ENCODE results near the gene TBC1D2B. TPM values are rescaled to one million over a fixed set of nuclear protein-coding genes. Genes with fewer than 3 reads are reported as not detected.

TBC1D2B gene
- total RNA-seq, 5 donors from 2014 or later (not counting 1 experiment from before 2014, with no cell fraction given), result 86.1 to 106 (median 101) TPM

DNA sequence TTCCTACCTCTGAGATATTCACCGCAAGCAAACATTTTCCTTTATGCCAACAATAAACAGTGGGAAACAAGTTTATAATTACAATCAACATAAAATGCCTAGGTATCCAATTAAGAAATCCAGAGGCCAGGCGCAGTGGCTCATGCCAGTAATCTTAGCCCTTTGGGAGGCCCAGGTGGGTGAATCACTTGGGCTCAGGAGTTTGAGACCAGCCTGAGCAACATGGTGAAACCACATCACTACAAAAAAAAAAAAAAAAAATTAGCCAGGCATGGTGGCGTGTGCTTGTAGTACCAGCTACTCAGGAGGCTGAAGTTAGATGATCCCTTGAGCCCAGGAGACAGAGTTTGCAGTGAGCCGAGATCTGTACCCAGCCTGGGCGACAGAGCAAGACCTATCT lies 17.3 kb downstream of the TBC1D2B start:
- no peaks in the 10 kb centered on the region for H3K27me3 ChIP-seq (replicated peaks in 1 of 2; ENCODE audit: control insufficient read depth in 2 of 2, extremely low read depth in 1 of 2, insufficient read depth in 2 of 2, low read length in 1 of 2)
- Mint-ChIP-seq H3K9me3 (no peaks in the 10 kb centered on the region), H3K4me1 (peaks cover 55 to 63% (median 63%) of the 10 kb centered on the region in 3 donors), H3K36me3 (peaks cover 4% of the 10 kb centered on the region), H3K27ac (peak overlapping the region; percentile 95 to 96), H3K4me3 (peak overlapping the region in 1 of 3 donors; percentile 46), H3K27me3 (no peaks in the 10 kb centered on the region)
- peak overlapping the region; percentile 77 for H3K27ac ChIP-seq (ENCODE audit: low read length)
- no peak for ATAC-seq (replicated peaks in 1 of 4)
- H3K36me3 ChIP-seq (ENCODE audit: control insufficient read depth in 2 of 2, extremely low read depth in 1 of 2, insufficient read depth in 1 of 2, low read length in 1 of 2), result no peaks in the 10 kb centered on the region
- no peaks in the 10 kb centered on the region for H3K9me3 ChIP-seq
- DNase-seq, result no peak
- no peak overlapping the region for H3K4me3 ChIP-seq (ENCODE audit: control insufficient read depth in 1 of 2, extremely low read depth in 1 of 2, low read length in 1 of 2)
- peaks cover 68 to 81% of the 10 kb centered on the region in 2 experiments for H3K4me1 ChIP-seq (ENCODE audit: control insufficient read depth in 1 of 2, extremely low read depth in 1 of 2, insufficient read depth in 2 of 2, low read length in 2 of 2)
- ChIA-PET CTCF (interaction anchor here in 1 of 2 donors (0.6 kb wide), 1 partner anchor 588 kb away, joined by 6 read pairs; no protein-coding TSS in a partner anchor), POLR2A (no interaction called here)
- 87% methylated on average over 2 of the region's 5 CpGs for WGBS (ENCODE audit: insufficient coverage)

- Mint-ChIP-seq H3K4me3 (peak overlapping the region in 1 of 3 donors; percentile 46), H3K36me3 (peaks cover 4% of the 10 kb centered on the region), H3K27ac (peak overlapping the region; percentile 95 to 96), H3K27me3 (no peaks in the 10 kb centered on the region), H3K4me1 (peaks cover 64 to 73% (median 73%) of the 10 kb centered on the region in 3 donors), H3K9me3 (no peaks in the 10 kb centered on the region)
- ATAC-seq (replicated peaks in 1 of 4) (no peak), DNase-seq (no peak)
- Histone ChIP-seq H3K4me3 (ENCODE audit: control insufficient read depth in 1 of 2, extremely low read depth in 1 of 2, low read length in 1 of 2) (no peak overlapping the region), H3K27me3 (replicated peaks in 1 of 2; ENCODE audit: control insufficient read depth in 2 of 2, extremely low read depth in 1 of 2, insufficient read depth in 2 of 2, low read length in 1 of 2) (no peaks in the 10 kb centered on the region), H3K36me3 (ENCODE audit: control insufficient read depth in 2 of 2, extremely low read depth in 1 of 2, insufficient read depth in 1 of 2, low read length in 1 of 2) (no peaks in the 10 kb centered on the region), H3K27ac (ENCODE audit: low read length) (peak overlapping the region; percentile 77), H3K4me1 (ENCODE audit: control insufficient read depth in 1 of 2, extremely low read depth in 1 of 2, insufficient read depth in 2 of 2, low read length in 2 of 2) (peaks cover 69 to 80% of the 10 kb centered on the region in 2 experiments), H3K9me3 (no peaks in the 10 kb centered on the region)
- CTCF ChIA-PET, result interaction anchor here (1.0 to 1.7 kb wide), 3 partner anchors 9 to 20 kb away, joined by 3 to 5 read pairs (median 3); no protein-coding TSS in a partner anchor
- POLR2A ChIA-PET, result interaction anchor here (0.6 to 1.0 kb wide), 3 partner anchors 11 to 24 kb away, joined by 3 to 4 read pairs (median 3); no protein-coding TSS in a partner anchor
- WGBS (ENCODE audit: insufficient coverage), result 72% methylated on average over 3 of the region's 3 CpGs
These were observed 18.2 kb downstream of the TBC1D2B start for GRCh38 chr15:78059110-78059839.

GRCh38 chr15:78058401-78058935 lies 19.0 kb downstream of the TBC1D2B start:
- H3K9me3 ChIP-seq, result no peaks in the 10 kb centered on the region

DNA sequence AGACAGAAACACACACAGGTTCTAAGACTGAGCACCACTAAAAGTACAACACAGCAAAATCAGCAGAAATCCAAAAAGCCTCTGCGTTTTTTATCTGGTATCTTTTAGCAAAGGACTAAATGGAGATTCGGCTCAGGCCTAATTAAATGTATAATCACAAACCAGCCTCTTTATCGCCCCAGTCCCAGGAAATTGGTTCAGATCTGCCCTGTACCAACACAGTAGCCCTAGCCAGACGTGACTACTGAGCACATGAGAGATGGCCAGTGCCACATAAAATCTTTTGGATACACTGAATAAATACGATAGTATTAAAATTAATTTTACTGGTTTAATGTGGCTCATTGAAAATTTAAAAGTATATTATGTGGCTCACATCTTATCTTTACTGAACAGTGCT lies 19.7 kb downstream of the TBC1D2B start:
- H3K4me1 ChIP-seq (ENCODE audit: control insufficient read depth in 1 of 2, extremely low read depth in 1 of 2, insufficient read depth in 2 of 2, low read length in 2 of 2), result peaks cover 68 to 82% of the 10 kb centered on the region in 2 experiments
- Mint-ChIP-seq H3K27ac (peak overlapping the region; percentile 95 to 96), H3K9me3 (no peaks in the 10 kb centered on the region), H3K36me3 (peaks cover 14% of the 10 kb centered on the region), H3K27me3 (no peaks in the 10 kb centered on the region), H3K4me3 (no peak overlapping the region), H3K4me1 (peaks cover 78 to 88% (median 88%) of the 10 kb centered on the region in 3 donors)
- H3K27me3 ChIP-seq (replicated peaks in 1 of 2; ENCODE audit: control insufficient read depth in 2 of 2, extremely low read depth in 1 of 2, insufficient read depth in 2 of 2, low read length in 1 of 2), result no peaks in the 10 kb centered on the region
- ATAC-seq (replicated peaks in 1 of 4), result no peak
- DNase-seq, result no peak
- H3K27ac ChIP-seq (ENCODE audit: low read length), result peak overlapping the region; percentile 77
- no peaks in the 10 kb centered on the region for H3K9me3 ChIP-seq
- ChIA-PET POLR2A (no interaction called here), CTCF (interaction anchor here in 1 of 2 donors (1.1 to 1.7 kb wide), 2 partner anchors 8 to 13 kb away, joined by 3 to 5 read pairs; no protein-coding TSS in a partner anchor)
- no peak overlapping the region for H3K4me3 ChIP-seq (ENCODE audit: control insufficient read depth in 1 of 2, extremely low read depth in 1 of 2, low read length in 1 of 2)
- WGBS (ENCODE audit: insufficient coverage), result 93% methylated on average over 3 of the region's 5 CpGs
- peaks cover 0 to 11% of the 10 kb centered on the region in 2 donors for H3K36me3 ChIP-seq (ENCODE audit: control insufficient read depth in 2 of 2, extremely low read depth in 1 of 2, insufficient read depth in 1 of 2, low read length in 1 of 2)

More at GRCh38 chr15:78058401-78058935, 19.0 kb downstream of the TBC1D2B start:
- 93% methylated on average over 5 of the region's 10 CpGs for WGBS (ENCODE audit: insufficient coverage)
- peaks cover 10% of the 10 kb centered on the region for H3K36me3 Mint-ChIP-seq
- H3K9me3 Mint-ChIP-seq, result no peaks in the 10 kb centered on the region
- ATAC-seq (replicated peaks in 1 of 4), result no peak
- DNase-seq, result no peak
- no peaks in the 10 kb centered on the region for H3K27me3 ChIP-seq (replicated peaks in 1 of 2; ENCODE audit: control insufficient read depth in 2 of 2, extremely low read depth in 1 of 2, insufficient read depth in 2 of 2, low read length in 1 of 2)
- peaks cover 69 to 76% of the 10 kb centered on the region in 2 experiments for H3K4me1 ChIP-seq (ENCODE audit: control insufficient read depth in 1 of 2, extremely low read depth in 1 of 2, insufficient read depth in 2 of 2, low read length in 2 of 2)
- POLR2A ChIA-PET, result interaction anchor here in 1 of 2 donors (0.6 to 0.8 kb wide), 2 partner anchors 11 to 15 kb away, joined by 3 read pairs; no protein-coding TSS in a partner anchor
- peak overlapping the region in 1 of 3 donors; percentile 46 for H3K4me3 Mint-ChIP-seq
- peak overlapping the region; percentile 95 to 96 for H3K27ac Mint-ChIP-seq
- CTCF ChIA-PET, result interaction anchor here (1.0 to 1.7 kb wide), 3 partner anchors 8 to 20 kb away, joined by 3 to 5 read pairs (median 3); no protein-coding TSS in a partner anchor
- no peak overlapping the region for H3K4me3 ChIP-seq (ENCODE audit: control insufficient read depth in 1 of 2, extremely low read depth in 1 of 2, low read length in 1 of 2)
- H3K27ac ChIP-seq (ENCODE audit: low read length), result peak overlapping the region; percentile 77
- H3K4me1 Mint-ChIP-seq, result peaks cover 72 to 81% (median 81%) of the 10 kb centered on the region in 3 donors
- peaks cover 0 to 4% of the 10 kb centered on the region in 2 donors for H3K36me3 ChIP-seq (ENCODE audit: control insufficient read depth in 2 of 2, extremely low read depth in 1 of 2, insufficient read depth in 1 of 2, low read length in 1 of 2)
- H3K27me3 Mint-ChIP-seq, result no peaks in the 10 kb centered on the region

DNA sequence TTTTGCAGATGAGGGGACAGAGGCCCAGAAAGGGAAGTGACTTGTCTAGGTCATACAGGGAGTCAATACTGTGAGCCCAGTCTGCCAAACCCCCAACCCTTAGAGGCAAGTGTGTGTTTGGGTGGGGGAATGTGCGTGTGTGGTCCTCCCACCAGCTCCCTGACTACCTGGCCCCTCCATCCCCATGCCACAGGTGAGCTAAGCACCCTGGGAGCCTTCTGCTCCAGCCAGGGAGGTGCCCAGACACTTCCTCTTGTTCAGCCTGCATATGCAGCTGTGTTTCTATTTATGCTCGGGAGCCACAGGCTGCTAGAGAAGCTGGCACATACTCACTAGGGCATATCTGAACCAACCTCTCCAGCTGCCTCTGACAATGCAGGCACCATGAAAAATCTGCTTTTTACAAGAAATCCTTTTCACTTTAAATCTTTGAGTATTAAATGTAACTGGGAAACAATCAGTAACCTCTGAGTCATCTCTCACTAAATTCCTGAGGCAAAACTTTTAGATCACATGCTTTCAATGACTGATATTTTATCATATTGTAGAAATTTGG lies 20.7 kb downstream of the TBC1D2B start:
- peaks cover 21% of the 10 kb centered on the region for H3K36me3 Mint-ChIP-seq
- H3K4me3 Mint-ChIP-seq, result peak overlapping the region; percentile 4 to 67 (median 32)
- H3K4me1 ChIP-seq (ENCODE audit: control insufficient read depth in 1 of 2, extremely low read depth in 1 of 2, insufficient read depth in 2 of 2, low read length in 2 of 2), result peaks cover 71 to 84% of the 10 kb centered on the region in 2 experiments
- WGBS (ENCODE audit: insufficient coverage), result no CpG with 5 or more reads among the region's 2 CpGs
- no peaks in the 10 kb centered on the region for H3K9me3 ChIP-seq
- peaks cover 0 to 13% of the 10 kb centered on the region in 2 donors for H3K36me3 ChIP-seq (ENCODE audit: control insufficient read depth in 2 of 2, extremely low read depth in 1 of 2, insufficient read depth in 1 of 2, low read length in 1 of 2)
- ATAC-seq (replicated peaks in 1 of 4) (peak; percentile 58 to 73 (median 66)), DNase-seq (peak in 3 of 35 experiments; percentile 33 to 47 (median 36))
- peak overlapping the region; percentile 77 for H3K27ac ChIP-seq (ENCODE audit: low read length)
- H3K9me3 Mint-ChIP-seq, result no peaks in the 10 kb centered on the region
- POLR2A ChIA-PET, result interaction anchor here in 1 of 2 donors (0.7 kb wide), 1 partner anchor 9 kb away, joined by 9 read pairs; no protein-coding TSS in a partner anchor
- no peaks in the 10 kb centered on the region for H3K27me3 Mint-ChIP-seq
- CTCF ChIA-PET, result interaction anchor here in 1 of 2 donors (1.1 to 1.5 kb wide), 2 partner anchors 9 to 12 kb away, joined by 3 to 5 read pairs; no protein-coding TSS in a partner anchor
- peak overlapping the region; percentile 8 to 45 for H3K4me3 ChIP-seq (ENCODE audit: control insufficient read depth in 1 of 2, extremely low read depth in 1 of 2, low read length in 1 of 2)
- no peaks in the 10 kb centered on the region for H3K27me3 ChIP-seq (replicated peaks in 1 of 2; ENCODE audit: control insufficient read depth in 2 of 2, extremely low read depth in 1 of 2, insufficient read depth in 2 of 2, low read length in 1 of 2)
- peak overlapping the region; percentile 95 to 96 for H3K27ac Mint-ChIP-seq
- peaks cover 88 to 91% (median 91%) of the 10 kb centered on the region in 3 donors for H3K4me1 Mint-ChIP-seq

All from T-cell (primary cell).